Neural cell (in vitro differentiated cells): ENCODE measurements around the gene CEP57. TPM values are rescaled to one million over a fixed set of nuclear protein-coding genes. Genes with fewer than 3 reads are reported as not detected.

Experiments
- H2AFZ ChIP-seq: fragments of 200-600, 300-800 bp; sonication (generic), shearing (Covaris generic); 2 replicates; pipeline ENCODE4 v1.6.0; 2014; ENCODE audit warnings: low read depth, mild to moderate bottlenecking, antibody characterized with exemption, low read length, moderate library complexity
- H3F3A ChIP-seq: fragments of 200-600 bp; shearing (Covaris generic); 2 replicates; pipeline ENCODE4 v1.6.1; 2016; ENCODE audit warnings: mild to moderate bottlenecking, moderate library complexity, mixed read lengths, antibody characterized with exemption, low read length; ENCODE audit not compliant: insufficient read depth, poor library complexity, severe bottlenecking
- H3K27ac ChIP-seq: fragments of 200-600, 300-800 bp; sonication (generic), shearing (Covaris generic); 2 replicates; pipeline ENCODE4 v1.5.1; 2014; ENCODE audit warnings: mild to moderate bottlenecking, low read length, moderate library complexity
- H3K27me3 ChIP-seq: fragments of 300-800, 200-600 bp; sonication (generic), shearing (Covaris generic); 2 replicates; pipeline ENCODE4 v1.6.0; 2014; ENCODE audit warnings: mild to moderate bottlenecking, low read depth, low read length, moderate library complexity; ENCODE audit not compliant: insufficient read depth
- H3K36me3 ChIP-seq: fragments of 300-800, 200-600 bp; sonication (generic), shearing (Covaris generic); 2 replicates; pipeline ENCODE4 v1.5.1; 2014; ENCODE audit warnings: mild to moderate bottlenecking, antibody characterized with exemption, low read length, moderate library complexity; ENCODE audit not compliant: insufficient read depth
- H3K4me2 ChIP-seq: fragments of 300-800, 200-600 bp; sonication (generic), shearing (Covaris generic); 2 replicates; pipeline ENCODE4 v1.6.0; 2014; ENCODE audit warnings: mild to moderate bottlenecking, low read length
- H3K4me3 ChIP-seq: fragments of 300-800, 200-600 bp; sonication (generic), shearing (Covaris generic); 2 replicates; pipeline ENCODE4 v1.5.1; 2014; ENCODE audit warnings: mild to moderate bottlenecking, low read length, moderate library complexity
- H3K79me2 ChIP-seq: fragments of 200-600 bp; shearing (Covaris generic); replicated peaks from 2 replicates; pipeline ENCODE4 v1.6.0; 2014; ENCODE audit warnings: mild to moderate bottlenecking, low read length, moderate library complexity; ENCODE audit not compliant: insufficient read depth
- H3K9ac ChIP-seq: fragments of 300-800, 200-600 bp; sonication (generic), shearing (Covaris generic); 2 replicates; pipeline ENCODE4 v1.6.1; 2016; ENCODE audit warnings: mild to moderate bottlenecking, low read length, mixed read lengths
- H3K9me2 ChIP-seq: fragments of 200-600 bp; shearing (Covaris generic); 2 replicates; pipeline ENCODE4 v1.6.1; 2016; ENCODE audit warnings: mild to moderate bottlenecking, low read length, mixed read lengths; ENCODE audit not compliant: insufficient read depth
- H3K9me3 ChIP-seq: fragments of 200-600, 300-800 bp; sonication (generic), shearing (Covaris generic); 2 replicates; pipeline ENCODE4 v1.6.1; 2016; ENCODE audit warnings: mild to moderate bottlenecking, mixed run types, low read length, moderate library complexity, mixed read lengths
- H4K20me1 ChIP-seq: fragments of 200-600 bp; shearing (Covaris generic); 2 replicates; pipeline ENCODE4 v1.6.1; 2016; ENCODE audit warnings: mild to moderate bottlenecking, mixed run types; ENCODE audit not compliant: insufficient read depth
- CTCF ChIP-seq: fragments of 450-650 bp; IDR thresholded peaks from 2 replicates; pipeline ENCODE4 v1.5.1; 2014; ENCODE audit warnings: antibody characterized with exemption, mild to moderate bottlenecking, moderate library complexity; ENCODE audit not compliant: poor library complexity, severe bottlenecking
- EP300 ChIP-seq: fragments of 450-650 bp; conservative IDR thresholded peaks from 2 replicates; pipeline ENCODE4 v1.6.1; 2014; ENCODE audit warnings: antibody characterized with exemption, mild to moderate bottlenecking, moderate library complexity; ENCODE audit not compliant: poor library complexity, severe bottlenecking
- EZH2 ChIP-seq: fragments of 200-600, 300-800 bp; shearing (Covaris generic), sonication (generic); IDR thresholded peaks from 2 replicates; pipeline ENCODE4 v1.6.1; 2014; ENCODE audit warnings: antibody characterized with exemption, low read length, borderline replicate concordance, mild to moderate bottlenecking; ENCODE audit not compliant: insufficient read depth, poor library complexity, severe bottlenecking
- MXI1 ChIP-seq: fragments of 450-650 bp; conservative IDR thresholded peaks from 2 replicates; pipeline ENCODE4 v1.6.1; 2014; ENCODE audit warnings: antibody characterized with exemption, mild to moderate bottlenecking; ENCODE audit not compliant: poor library complexity, severe bottlenecking
- RAD21 ChIP-seq: fragments of 450-650 bp; conservative IDR thresholded peaks from 2 replicates; pipeline ENCODE4 v1.6.1; 2014; ENCODE audit warnings: antibody characterized with exemption, mild to moderate bottlenecking, moderate library complexity
- REST ChIP-seq: IDR thresholded peaks from 2 replicates; pipeline ENCODE4 v1.6.1; 2012; ENCODE audit warnings: borderline replicate concordance
- SMC3 ChIP-seq: fragments of 450-650 bp; conservative IDR thresholded peaks from 2 replicates; pipeline ENCODE4 v1.6.1; 2014; ENCODE audit warnings: antibody characterized with exemption, mild to moderate bottlenecking, moderate library complexity; ENCODE audit not compliant: poor library complexity
- TAF1 ChIP-seq: IDR thresholded peaks from 2 replicates; pipeline ENCODE4 v1.6.1; 2012; ENCODE audit warnings: low read depth
- polyA plus RNA-seq: library from polyadenylated mRNA; depleted of rRNA; stranded (reverse); fragments of >200 nt; gene quantifications from 2 replicates; pipeline ENCODE4 v1.2.3, GENCODE V29; 2014

The CEP57 gene
- polyA plus RNA-seq, 1 donor from 2014 or later = 184 TPM

- Histone ChIP-seq H3F3A (no peaks in the 10 kb centered on the region), H4K20me1 (no peaks in the 10 kb centered on the region), H3K9me2 (no peaks in the 10 kb centered on the region), H2AFZ (no peak overlapping the region), H3K27ac (no peak overlapping the region), H3K36me3 (no peaks in the 10 kb centered on the region), H3K27me3 (no peaks in the 10 kb centered on the region), H3K79me2 (no peaks in the 10 kb centered on the region), H3K9me3 (no peaks in the 10 kb centered on the region), H3K4me2 (no peak overlapping the region), H3K4me3 (no peak overlapping the region), H3K9ac (no peak overlapping the region)
- TF ChIP-seq EZH2 = no peak
- no peak for TF ChIP-seq SMC3
- TF ChIP-seq EP300 = no peak
- TF ChIP-seq REST = no peak
- TF ChIP-seq RAD21 = no peak
Observed at GRCh38 chr11:95762534-95762933, 27.8 kb upstream of the CEP57 start.

- peak; percentile 92 for TF ChIP-seq RAD21
- peak; percentile 38 for TF ChIP-seq MXI1
- peak; percentile 88 for TF ChIP-seq CTCF
- TF ChIP-seq SMC3 = peak; percentile 94
- no peak for TF ChIP-seq TAF1
- TF ChIP-seq REST = no peak
- no peak overlapping the region for H3K27ac ChIP-seq
- no peaks in the 10 kb centered on the region for H4K20me1 ChIP-seq
- H3K9me2 ChIP-seq = no peaks in the 10 kb centered on the region
- H3K9me3 ChIP-seq = no peaks in the 10 kb centered on the region
- H3F3A ChIP-seq = no peaks in the 10 kb centered on the region
- no peak overlapping the region for H3K4me2 ChIP-seq
- H3K79me2 ChIP-seq = no peaks in the 10 kb centered on the region
- H3K9ac ChIP-seq = no peak overlapping the region
- H3K27me3 ChIP-seq = no peaks in the 10 kb centered on the region
- H2AFZ ChIP-seq = no peak overlapping the region
- no peaks in the 10 kb centered on the region for H3K36me3 ChIP-seq
- no peak overlapping the region for H3K4me3 ChIP-seq
Observed at GRCh38 chr11:95764267-95764898, 25.9 kb upstream of the CEP57 start.
